ENCODE results near the gene DHRSX.

GRCh38 chrX:2499507-2499906 lies 1.3 kb downstream of the DHRSX start:
- TF ChIP-seq GATA3 (IDR thresholded peaks at IDR 0.05; ENCODE audit: low read depth, low read length) (no peak), GATA2 (IDR thresholded peaks at IDR 0.05; ENCODE audit: low read depth, low read length) (no peak)

Measured in SH-SY5Y (cell line).